GM21737 (cell line): ENCODE results near the gene EML6.

ENCODE experiments used
- ATAC-seq: cut with Tn5 transposase; IDR thresholded peaks from one replicate; pipeline ENCODE4 v1.9.1; 2021; ENCODE audit warnings: mild to moderate bottlenecking, moderate library complexity; ENCODE audit not compliant: unreplicated experiment

Gene EML6

GRCh38 chr2:54789878-54790277 lies 66.4 kb downstream of the EML6 start:
- ATAC-seq: no peak

GRCh38 chr2:54791831-54792230 lies 68.4 kb downstream of the EML6 start:
- no peak for ATAC-seq

- ATAC-seq: no peak
Observed at GRCh38 chr2:54797307-54797706, 73.8 kb downstream of the EML6 start.

- no peak for ATAC-seq
Observed at GRCh38 chr2:54801352-54801751, 77.9 kb downstream of the EML6 start.

GRCh38 chr2:54803783-54804751 lies 80.6 kb downstream of the EML6 start:
- no peak for ATAC-seq

GRCh38 chr2:54805255-54805654 lies 81.8 kb downstream of the EML6 start:
- no peak for ATAC-seq

GRCh38 chr2:54806975-54807374 lies 83.5 kb downstream of the EML6 start:
- no peak for ATAC-seq

GRCh38 chr2:54808661-54809060 lies 85.2 kb downstream of the EML6 start:
- ATAC-seq: no peak

GRCh38 chr2:54809819-54810218 lies 86.4 kb downstream of the EML6 start:
- no peak for ATAC-seq

- no peak for ATAC-seq
Observed at GRCh38 chr2:54810246-54810645, 86.8 kb downstream of the EML6 start.

GRCh38 chr2:54813584-54813983 lies 90.1 kb downstream of the EML6 start:
- no peak for ATAC-seq

GRCh38 chr2:54814389-54815147 lies 91.1 kb downstream of the EML6 start:
- no peak for ATAC-seq

GRCh38 chr2:54815148-54815539 lies 91.7 kb downstream of the EML6 start:
- ATAC-seq: no peak

- ATAC-seq: no peak
Observed at GRCh38 chr2:54818226-54818625, 94.8 kb downstream of the EML6 start.

GRCh38 chr2:54820558-54820957 lies 97.1 kb downstream of the EML6 start:
- ATAC-seq: no peak

GRCh38 chr2:54824567-54824966 lies 101.1 kb downstream of the EML6 start:
- ATAC-seq: no peak

GRCh38 chr2:54830546-54830945 lies 107.1 kb downstream of the EML6 start:
- ATAC-seq: no peak

- no peak for ATAC-seq
Observed at GRCh38 chr2:54831480-54831879, 108.0 kb downstream of the EML6 start.

GRCh38 chr2:54834721-54835120 lies 111.3 kb downstream of the EML6 start:
- no peak for ATAC-seq

- no peak for ATAC-seq
Observed at GRCh38 chr2:54836477-54836876, 113.0 kb downstream of the EML6 start.

GRCh38 chr2:54838585-54839035 lies 115.1 kb downstream of the EML6 start:
- peak; percentile 66 for ATAC-seq
